Measurements from ENCODE around the gene DCST1.
"Not testable (repeated sequence)": the region's sequence is repeated elsewhere in the genome, so short reads cannot be mapped to it uniquely, and the experiment has no call there.

The DCST1 gene
- total RNA-seq: 0 to 0.09 reads per million in 2 experiments

DNA sequence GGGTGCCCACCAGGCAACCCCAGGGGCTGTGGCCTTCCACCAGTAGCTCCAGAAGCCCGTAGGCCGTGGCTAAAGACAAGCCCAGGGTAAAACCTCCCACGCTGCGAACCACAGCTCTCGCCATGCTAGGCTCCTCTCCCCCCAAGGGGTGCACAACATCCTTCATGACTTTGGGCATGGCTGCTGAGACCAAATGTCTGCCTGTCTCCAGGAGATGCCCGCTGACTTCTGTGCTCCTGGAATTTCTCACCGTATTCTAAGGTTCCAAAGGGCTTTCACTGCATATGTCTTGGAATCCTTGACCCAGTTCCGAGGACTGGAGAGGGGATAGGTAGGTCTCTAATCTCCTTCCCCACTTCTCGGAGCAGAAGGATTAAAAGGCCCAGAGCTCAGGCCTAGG, at the start of gene DCST1, which contains the start of gene DCST2:
TSS of gene DCST1 (plus strand) at position 301 of the 400 bp plus-strand sequence. CDS start 213 bp downstream, outside the sequence.
TSS of gene DCST2 (minus strand) at position 258 of the 400 bp plus-strand sequence. CDS start at position 178, 80 bp downstream.
- DNase-seq (ENCODE audit: low read depth): no peak

GRCh38 chr1:154986736-154987135, 46.9 kb upstream of the DCST1 start:
- DNase-seq (ENCODE audit: low read depth): not testable (repeated sequence)

GRCh38 chr1:154987326-154987725, 46.3 kb upstream of the DCST1 start:
- DNase-seq (ENCODE audit: low read depth): no peak

GRCh38 chr1:154988058-154988954, 45.3 kb upstream of the DCST1 start:
- DNase-seq (ENCODE audit: low read depth): no peak

DNA sequence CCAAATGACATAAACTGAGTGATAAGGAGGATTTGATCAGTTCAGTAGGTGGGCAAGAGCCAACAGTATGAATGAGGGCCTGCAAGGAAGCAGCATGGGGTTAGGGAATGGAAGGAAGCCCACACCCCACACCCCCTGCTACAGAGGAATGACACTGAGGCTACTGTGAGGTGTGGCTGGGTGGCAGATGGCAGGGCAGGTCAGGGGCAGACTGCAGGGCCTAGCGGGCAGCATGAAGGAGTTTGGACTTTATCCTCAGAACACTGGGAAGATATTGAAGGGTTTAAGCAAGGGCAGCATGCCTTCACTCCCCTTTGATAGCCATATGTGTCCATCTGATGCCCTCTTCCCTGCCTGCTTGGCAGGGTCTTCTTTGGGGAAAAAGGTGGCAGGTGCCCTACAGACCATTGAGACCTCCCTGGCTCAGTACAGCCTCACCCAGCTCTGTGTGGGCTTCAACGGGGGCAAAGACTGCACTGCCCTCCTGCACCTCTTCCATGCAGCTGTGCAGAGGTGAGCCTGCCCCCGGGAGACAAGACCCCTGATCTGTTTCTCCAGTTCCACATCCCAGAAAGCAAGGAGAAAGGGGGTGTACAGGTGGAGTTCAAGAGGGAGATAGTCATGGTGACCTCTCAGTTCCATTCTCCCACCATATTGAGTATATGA, 44.3 kb upstream of the DCST1 start:
- no peak for DNase-seq (ENCODE audit: low read depth)

DNA sequence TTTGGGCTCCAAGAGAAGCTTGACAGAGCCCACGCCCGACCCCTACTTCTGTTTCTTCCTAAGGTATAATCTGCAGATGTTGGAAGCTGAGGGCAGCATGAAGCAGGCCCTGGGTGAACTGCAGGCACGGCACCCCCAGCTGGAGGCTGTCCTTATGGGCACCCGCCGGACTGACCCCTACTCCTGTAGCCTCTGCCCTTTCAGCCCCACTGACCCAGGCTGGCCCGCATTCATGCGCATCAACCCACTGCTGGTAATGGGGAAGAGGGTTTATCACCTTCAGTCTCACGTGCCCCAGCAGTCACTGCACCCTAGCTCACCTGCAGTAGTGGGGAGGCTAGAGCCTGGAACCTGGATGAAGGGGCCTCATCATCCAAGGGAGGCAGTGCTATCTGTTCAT, 43.3 kb upstream of the DCST1 start:
- no peak for DNase-seq (ENCODE audit: low read depth)

DNA sequence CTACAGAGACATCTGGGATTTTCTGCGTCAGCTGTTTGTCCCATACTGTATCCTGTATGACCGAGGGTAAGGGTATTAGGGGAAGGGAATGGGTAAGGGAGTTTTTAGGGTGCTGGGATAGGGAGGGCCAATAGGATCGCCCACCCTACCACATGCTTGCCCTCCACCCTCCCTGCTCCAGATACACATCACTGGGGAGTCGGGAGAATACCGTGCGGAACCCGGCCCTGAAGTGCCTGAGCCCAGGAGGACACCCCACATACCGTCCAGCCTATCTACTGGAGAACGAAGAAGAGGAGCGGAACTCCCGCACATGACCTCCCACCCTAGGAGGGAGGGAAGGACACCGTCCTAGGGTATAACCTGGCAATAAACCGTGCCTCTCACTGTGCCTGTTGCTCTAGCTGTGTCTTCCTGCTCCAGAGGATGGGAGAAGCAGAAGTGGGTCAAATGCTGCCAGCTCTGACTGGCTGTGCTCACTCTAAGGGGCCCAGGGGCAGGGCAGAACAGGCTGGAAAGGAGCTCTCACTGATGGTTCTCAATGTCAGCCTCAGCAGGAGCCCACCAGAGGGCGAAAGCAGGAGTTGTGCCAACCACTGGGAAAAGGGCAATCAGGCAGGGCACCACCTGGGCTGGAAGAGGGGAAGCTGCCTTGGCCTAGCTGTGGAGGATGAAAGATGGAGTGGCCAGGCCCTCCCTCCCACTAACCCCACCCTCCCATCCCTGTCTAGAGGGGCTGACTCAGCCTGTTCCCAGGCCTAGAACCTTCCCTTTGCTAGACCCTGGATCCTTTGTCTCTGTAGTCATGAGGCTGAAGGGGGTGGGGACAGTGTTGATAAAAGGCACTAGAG, 40.7 kb upstream of the DCST1 start:
- no peak for DNase-seq (ENCODE audit: low read depth)

- no peak for DNase-seq (ENCODE audit: low read depth)
These were observed 39.9 kb upstream of the DCST1 start, which contains the start of gene LENEP for GRCh38 chr1:154993572-154994268. TSS of gene LENEP (plus strand) at chr1:154993586. CDS start at chr1:154993608, 22 bp downstream.

- no peak for DNase-seq (ENCODE audit: low read depth)
These were observed 39.4 kb upstream of the DCST1 start for GRCh38 chr1:154994269-154994587.

- no peak for DNase-seq (ENCODE audit: low read depth)
These were observed 39.0 kb upstream of the DCST1 start for GRCh38 chr1:154994591-154994990.

DNA sequence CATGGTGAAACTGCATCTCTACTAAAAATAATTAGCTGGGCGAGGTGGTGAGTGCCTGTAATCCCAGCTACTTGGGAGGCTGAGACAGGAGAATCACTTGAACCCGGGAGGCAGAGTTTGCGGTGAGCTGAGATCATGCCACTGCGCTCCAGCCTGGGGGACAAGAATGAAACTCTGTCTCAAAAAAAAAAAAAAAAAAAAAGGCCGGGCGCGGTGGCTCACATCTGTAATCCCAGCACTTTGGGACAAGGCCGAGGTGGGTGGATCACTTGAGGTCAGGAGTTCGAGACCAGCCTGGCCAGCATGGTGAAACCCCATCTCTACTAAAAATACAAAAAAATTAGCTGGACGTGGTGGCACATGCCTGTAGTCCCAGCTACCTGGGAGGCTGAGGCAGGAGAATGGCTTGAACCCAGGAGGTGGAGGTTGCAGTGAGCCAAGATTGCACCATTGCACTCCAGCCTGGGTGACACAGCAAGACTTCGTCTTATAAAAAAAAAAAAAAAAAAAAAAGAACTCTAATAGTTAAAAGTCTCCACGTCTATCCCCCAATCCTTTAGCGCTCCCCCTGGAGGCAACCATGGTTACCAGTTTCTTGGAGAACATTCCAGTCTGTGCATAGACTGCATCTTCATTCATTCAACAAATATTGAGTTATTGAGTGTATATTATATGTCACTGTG, 38.2 kb upstream of the DCST1 start:
- DNase-seq (ENCODE audit: low read depth): not testable (repeated sequence)

- no peak for DNase-seq (ENCODE audit: low read depth)
These were observed 36.5 kb upstream of the DCST1 start for GRCh38 chr1:154996966-154997701.

DNA sequence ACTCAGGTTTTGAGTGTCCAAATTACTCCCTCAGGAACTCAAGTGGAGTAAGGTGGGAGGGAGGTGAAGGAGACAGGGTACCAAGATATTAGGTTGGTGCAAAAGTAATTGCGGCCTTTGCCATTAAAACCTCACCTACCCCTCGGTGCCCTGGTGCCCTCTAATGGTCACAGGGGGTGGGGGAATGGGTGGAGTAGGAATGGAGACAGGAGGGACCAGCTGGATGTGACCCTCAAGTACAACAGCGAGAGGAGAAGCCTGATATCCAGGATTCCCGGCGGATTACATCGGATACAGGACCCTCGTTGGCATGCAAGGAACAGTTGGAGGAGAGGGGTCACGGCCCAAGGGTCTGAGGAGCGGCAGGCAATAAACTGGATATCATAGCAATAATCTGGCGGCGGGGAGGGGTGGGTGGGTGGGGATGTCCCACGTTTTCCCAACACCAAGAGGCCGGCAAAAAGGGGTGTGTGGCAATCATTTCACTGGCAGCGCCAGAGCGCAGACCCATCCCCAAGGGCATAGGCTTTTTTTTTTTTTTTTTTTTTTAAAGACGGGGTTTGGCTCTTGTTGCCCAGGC, 35.3 kb upstream of the DCST1 start:
- no peak for DNase-seq (ENCODE audit: low read depth)

- DNase-seq (ENCODE audit: low read depth): no peak
These were observed 34.6 kb upstream of the DCST1 start for GRCh38 chr1:154998818-154999570.

GRCh38 chr1:154999571-155000410, 33.8 kb upstream of the DCST1 start:
- no peak for DNase-seq (ENCODE audit: low read depth)

DNA sequence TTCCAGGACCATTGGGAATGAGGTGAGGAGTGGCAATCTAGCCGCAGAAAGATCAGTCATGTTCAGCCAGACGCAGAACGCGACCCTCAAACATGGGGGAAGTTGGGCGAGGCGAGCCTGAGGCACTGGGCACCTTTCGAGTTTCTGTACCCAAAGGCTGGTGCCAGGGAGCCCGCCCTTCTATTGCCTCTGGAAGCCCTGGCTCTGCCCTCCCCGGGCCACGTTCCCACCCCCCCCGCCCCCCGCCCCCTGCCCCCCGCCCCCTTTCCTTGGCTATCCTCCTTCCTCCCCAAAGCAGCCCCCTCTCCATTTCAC, 33.3 kb upstream of the DCST1 start:
- no peak for DNase-seq (ENCODE audit: low read depth)

DNA sequence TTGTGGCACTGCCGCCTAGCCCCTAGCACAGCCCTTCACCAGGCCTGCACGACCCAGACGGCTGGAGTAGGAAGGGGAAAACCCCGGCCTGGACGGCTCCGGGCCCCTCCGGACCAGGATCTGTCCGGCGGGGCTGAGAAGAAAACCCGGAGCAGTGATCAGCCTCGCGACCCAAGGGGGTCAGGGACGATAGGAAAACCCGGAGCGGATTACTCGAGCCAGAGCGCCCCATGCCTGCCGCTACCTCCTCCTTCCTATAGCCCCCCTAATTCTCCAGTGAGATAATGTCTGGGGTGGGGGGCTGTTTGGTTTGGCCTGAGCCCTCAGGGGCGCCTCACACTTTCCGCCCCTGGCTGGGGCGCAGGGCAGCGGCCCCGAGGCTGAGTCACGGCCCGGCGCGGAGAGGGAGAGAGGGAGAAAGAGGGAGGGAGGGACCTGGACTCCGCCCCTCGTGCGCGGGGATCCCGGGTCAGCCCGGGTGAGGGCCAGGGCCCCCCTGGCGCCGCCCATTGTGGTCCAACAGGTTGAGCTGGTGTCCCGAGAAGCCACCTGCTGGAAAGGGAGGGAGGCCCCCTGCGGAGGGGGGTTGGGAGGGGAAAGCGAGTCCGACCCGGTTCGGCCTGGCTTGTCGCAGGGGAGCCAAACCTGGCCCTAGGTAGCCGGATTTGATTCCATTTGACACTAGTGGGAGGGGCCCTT, 32.7 kb upstream of the DCST1 start:
- peak; percentile 72 for DNase-seq (ENCODE audit: low read depth)

DNA sequence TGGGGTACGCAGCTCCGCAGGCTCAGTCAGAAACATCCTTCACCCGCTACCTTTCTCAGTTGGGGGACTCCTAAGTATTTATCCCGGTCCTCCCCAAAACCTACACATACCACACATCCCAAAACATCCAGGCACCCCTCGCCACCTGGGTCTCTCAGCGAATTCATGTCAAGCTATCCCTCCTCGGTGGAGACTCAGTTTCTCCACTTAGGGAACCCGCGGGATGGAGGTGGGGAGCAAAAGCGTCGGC, 32.3 kb upstream of the DCST1 start:
- DNase-seq (ENCODE audit: low read depth): no peak
